Testis (tissue), 2 donors: Measurements from ENCODE around the gene ACSS1.

Source experiments
- POLR2A ChIP-seq: fragments of 450-650 bp; IDR thresholded peaks from one replicate; pipeline ENCODE4 v1.6.1; 2017; ENCODE audit warnings: antibody characterized with exemption, mild to moderate bottlenecking, moderate library complexity
- TF ChIP-seq, protein P1 (sequence below), 3 experiments: fragments of 450-650 bp in 2 of 3; fragments of 200-600 bp in 1 of 3; sonication (generic) in 1 of 3; IDR thresholded peaks; one replicate each; pipeline ENCODE4 v1.5.1; 2016 to 2019; ENCODE audit warnings: antibody characterized with exemption in 3 of 3, mild to moderate bottlenecking in 2 of 3, moderate library complexity in 1 of 3

DNA sequence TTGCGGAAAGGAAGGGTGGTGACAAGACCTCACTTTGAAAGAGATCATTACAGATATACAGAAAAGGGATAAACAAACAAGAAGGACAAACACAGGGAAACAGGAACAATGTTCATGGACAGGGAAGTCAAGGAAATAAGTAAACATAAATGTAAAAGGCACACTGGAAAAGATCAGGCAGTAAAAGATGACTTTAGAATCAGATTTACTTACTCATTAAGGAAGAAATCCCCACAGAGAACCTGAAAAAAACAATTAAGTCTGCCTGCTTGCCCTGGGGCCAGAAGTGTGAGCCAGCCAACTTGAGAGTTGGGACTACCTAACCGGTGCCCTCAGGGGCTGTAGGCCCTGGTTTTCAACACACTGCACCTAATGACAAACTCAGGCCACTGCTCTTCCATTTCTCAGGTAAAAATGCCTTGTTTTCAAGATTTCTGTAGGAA, 67.1 kb downstream of the ACSS1 start:
- TF ChIP-seq, protein P1, sequence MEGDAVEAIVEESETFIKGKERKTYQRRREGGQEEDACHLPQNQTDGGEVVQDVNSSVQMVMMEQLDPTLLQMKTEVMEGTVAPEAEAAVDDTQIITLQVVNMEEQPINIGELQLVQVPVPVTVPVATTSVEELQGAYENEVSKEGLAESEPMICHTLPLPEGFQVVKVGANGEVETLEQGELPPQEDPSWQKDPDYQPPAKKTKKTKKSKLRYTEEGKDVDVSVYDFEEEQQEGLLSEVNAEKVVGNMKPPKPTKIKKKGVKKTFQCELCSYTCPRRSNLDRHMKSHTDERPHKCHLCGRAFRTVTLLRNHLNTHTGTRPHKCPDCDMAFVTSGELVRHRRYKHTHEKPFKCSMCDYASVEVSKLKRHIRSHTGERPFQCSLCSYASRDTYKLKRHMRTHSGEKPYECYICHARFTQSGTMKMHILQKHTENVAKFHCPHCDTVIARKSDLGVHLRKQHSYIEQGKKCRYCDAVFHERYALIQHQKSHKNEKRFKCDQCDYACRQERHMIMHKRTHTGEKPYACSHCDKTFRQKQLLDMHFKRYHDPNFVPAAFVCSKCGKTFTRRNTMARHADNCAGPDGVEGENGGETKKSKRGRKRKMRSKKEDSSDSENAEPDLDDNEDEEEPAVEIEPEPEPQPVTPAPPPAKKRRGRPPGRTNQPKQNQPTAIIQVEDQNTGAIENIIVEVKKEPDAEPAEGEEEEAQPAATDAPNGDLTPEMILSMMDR (IDR thresholded peaks at IDR 0.05) = no peak
- no peak for TF ChIP-seq POLR2A
